NCI-H146 treated with DMSO at 0.1 percent for 48 hours (cell line): ENCODE data around the gene GPR158.

ENCODE experiments used
- DNase-seq: peaks from one replicate; lab custom pipeline; 2025; ENCODE audit not compliant: unreplicated experiment; lab: John Stamatoyannopoulos, UW

GPR158 gene

DNA sequence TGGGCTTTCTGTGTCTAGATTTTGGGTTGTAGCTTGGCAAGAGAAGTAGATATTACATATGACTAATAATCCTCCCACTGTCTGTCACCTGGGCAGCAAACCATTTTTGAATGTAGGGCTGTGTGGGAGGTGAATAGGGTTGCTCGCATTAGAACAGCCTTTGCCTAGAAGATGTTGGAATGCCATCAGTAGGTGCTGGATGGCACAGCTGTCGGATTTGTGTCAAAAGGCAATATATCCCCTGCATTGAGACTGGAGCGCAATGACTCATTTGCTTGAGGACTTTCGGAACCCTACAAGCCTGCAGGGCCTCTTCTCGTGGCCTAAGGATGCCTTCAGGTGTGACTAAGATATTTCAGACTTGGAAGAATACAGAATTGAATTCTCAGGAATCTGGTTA, 323.8 kb downstream of the GPR158 start:
- DNase-seq: no peak

DNA sequence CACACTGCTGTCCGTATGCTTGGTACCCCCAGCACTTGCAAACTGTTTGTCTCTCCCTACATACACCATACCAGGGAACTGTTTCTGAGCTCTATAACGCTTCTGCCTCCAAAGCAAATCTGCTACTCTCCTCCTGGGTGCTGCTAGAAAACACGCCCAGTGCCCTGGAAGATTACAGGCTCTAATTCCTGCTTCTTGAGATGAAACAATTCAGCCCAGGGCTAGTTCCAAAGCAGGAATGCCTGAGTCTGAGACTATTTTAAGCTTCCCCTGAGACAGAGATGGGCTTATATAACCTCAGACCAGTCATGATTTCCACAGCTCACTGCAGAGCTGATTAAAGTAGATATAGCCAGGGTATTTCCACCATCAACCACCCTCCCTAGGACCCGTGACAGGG, 327.1 kb downstream of the GPR158 start:
- no peak for DNase-seq

DNA sequence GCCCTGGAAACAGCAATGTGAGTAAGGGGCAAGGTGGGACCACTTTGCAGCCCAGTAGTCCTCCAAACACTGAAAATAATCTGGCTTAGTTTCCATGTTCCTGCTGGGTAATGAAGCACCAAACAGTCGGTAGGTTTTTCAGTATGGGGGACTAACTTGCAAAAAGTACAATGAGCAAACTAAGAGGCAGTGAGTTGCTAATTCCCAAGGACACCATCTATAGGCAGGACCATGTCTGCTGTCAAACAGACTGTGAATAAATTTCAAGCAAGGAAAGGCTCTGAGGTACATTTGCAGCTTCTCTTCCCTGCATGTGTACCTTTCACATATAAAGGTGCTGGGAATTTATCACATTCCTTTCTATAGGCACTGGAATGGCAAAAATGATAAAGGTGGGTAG, 327.7 kb downstream of the GPR158 start:
- no peak for DNase-seq

DNA sequence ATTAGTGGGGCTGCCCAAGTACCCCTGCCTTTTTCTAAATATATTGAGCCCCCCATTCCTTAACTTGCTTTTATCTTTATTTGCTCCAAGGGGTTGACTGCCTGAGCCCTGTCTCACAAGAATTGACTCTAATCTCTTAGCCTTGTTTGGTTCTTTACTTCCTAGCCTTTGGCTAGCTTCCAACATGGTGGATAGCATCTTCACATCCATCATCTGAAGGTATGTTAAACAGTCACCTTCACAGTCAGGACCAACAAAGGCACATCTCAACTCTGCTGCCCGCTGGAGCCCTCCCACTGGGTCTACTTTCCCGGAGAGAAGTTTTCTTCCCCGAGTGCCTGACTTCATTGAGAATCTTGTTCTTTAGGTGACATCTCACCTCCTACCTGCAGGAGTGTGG, 329.5 kb downstream of the GPR158 start:
- no peak for DNase-seq

DNA sequence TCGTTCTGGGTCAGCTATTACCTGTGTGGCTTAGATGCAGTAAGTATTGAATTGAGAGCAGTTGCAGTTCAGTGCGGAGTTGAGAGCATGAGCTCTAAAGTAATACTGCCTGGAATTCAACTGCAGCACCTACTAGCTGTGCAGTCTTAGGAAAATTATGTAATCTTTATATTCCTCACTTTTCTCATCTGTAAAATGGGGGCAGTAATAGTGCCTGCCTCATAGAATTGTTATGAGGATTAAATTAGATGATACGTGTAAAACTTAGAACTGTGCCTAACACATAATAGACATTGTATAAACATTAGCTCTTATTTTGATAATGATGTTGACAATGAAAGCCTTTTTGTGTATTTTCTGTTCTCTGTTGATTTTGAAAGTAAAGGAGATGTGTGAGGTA, 330.0 kb downstream of the GPR158 start:
- DNase-seq: no peak

DNA sequence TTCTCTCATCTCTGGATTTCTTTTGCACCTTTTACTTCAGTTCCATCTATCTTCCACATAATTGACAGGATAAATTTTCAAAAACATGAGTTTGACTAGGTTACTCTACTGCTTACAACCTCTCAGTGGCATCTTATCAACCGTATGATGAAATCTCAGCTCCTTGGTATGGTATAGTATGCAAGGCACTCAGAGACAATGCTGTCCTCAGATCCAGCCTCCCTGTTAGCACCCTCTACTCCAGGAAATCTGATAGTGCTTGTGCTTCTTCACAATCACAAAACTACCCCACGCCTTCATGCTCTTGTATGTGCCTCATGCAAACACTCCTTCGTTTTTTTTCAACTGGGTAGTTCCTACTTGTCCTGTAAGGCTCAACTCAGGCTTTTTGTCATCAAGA, 330.7 kb downstream of the GPR158 start:
- no peak for DNase-seq

DNA sequence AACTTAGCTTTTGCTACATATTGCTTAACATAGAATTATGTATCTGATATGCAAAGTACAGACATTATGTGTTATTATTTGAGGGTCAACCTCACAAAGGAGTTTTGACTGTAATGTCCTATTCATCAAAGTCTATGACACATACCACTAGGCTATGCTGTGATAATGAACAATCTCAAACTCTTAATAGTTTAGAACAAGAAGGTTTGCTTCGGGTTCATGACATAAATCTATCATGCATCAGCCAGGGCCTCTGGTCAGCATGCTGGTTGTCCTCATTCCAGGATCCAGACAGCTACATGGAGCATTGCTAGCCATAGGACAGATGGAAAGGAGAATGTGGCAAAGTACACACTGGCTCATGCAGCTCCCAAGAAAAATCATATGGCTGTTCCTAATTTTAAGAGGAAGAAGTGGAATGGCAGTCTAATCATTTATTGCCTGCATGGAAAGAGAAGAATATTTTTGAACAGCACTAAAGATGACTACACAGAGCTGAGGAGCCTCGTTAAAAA, 332.1 kb downstream of the GPR158 start:
- no peak for DNase-seq

DNA sequence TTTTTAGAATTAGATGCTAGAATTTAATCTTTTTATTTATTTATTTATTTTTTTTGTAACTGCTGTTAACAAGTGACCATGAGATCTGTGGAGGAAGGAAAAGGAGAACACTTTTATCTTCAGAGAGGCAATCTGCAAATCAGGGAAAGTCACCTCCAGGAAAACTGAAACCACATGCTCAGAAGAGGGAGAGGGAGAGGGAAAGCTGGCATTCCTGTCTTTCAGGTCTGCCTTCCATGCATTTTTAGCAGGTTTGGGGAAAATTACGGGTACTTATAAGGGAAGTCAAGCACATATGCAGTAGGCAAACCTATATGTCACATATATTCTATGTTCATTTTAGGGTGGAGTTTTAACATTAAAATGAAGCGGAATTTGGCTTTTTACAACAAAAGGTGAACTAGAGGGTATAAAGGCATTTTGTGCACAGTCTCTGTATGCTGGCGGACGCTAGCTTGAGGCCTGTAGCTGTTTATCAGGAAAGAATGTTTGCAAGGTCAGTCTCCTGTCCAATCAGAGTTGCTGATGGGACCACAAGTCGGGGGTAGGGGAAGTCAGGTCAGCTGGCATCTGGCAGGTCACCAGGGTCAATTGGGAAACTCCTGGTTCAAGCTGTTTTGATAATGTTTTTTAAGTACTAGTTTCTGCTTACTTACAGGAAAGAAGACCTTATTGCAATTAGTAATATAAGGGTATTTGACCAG, 333.5 kb downstream of the GPR158 start:
- DNase-seq: no peak

DNA sequence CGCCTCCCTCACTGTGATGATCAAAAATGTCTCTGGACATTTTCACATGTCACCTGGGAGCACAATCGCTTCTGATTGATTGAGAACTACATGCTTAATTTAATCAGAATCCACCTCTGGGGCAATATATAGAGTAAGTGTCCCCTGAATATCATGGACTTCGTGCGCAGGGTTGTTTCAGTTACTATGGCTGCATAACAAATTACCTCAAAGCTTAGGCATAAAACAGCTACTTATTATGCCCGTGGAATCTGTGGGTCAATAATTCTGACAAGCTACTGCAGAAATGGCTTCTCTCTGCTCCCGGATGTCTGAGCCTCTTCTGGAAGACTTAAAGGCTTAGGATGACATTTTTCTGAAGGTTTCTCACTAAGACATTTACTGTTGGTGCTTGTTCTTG, 334.4 kb downstream of the GPR158 start:
- no peak for DNase-seq

DNA sequence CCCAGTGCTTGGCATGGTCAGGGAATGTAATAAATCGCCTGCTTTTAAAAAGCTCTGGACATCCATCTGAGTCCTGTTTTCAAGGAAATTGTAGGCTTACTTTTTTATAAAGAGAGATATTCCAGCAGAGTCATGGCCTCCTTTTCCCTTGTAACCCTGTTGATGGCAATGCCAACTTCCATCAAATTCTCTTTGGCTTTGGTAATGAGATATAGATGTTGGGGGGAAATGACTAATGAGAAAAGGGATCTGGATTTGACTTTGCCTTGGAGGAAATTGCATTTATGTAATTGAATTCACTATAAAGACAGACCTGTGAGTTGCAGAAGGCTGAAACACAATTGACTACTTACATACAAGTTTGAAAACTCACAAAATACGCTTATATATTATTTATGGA, 347.5 kb downstream of the GPR158 start:
- no peak for DNase-seq

DNA sequence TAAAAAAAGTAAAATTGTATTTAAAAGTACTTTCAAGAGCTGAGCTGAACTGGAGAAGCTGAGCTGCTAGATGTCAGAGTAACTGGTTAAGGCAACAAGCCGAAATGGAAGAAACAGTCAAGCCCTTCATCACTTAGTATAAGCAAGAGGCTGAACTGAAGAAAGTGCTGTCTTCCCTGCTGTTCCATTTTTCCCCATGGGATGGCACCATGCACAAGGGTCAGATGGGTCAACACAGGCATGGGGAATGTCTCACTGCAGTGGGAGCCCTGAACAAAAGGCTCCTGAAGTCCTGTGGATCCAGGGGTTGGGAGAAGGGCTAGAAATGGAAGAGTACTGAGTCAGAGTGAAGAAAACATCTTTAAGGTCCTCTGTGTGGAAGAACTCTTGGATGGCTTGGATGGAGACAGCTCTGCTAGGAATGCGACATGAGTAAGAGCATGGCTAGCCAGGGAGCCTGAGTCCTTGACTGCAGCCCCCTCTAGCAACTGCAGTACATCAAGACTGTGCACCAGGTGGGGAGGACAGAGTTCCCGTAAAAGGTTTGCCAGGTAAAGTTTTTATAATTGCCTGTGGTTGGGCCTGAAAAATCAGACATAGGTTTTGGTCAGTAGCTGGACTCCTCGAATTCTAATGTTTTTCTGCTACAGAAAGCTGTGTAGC, 348.3 kb downstream of the GPR158 start:
- DNase-seq: no peak

DNA sequence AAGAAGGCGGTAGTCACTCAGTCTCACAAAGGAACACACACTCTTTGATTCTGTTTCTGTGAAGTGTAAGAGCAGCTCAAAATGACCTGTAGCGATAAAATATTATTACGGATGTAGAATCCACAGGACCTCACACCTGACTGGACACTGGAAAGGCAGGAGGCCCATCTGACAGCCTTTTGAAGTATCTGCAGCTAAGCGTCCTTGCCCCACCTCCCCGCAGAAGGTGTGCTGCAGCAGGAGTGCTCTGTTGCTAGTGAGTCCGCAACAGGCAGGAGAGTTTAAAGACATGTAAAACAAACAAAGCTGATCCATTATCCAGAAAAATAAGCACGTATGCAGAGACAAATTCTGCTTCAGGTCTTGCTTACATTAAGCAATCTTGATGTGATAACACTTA, 355.5 kb downstream of the GPR158 start:
- DNase-seq: no peak

DNA sequence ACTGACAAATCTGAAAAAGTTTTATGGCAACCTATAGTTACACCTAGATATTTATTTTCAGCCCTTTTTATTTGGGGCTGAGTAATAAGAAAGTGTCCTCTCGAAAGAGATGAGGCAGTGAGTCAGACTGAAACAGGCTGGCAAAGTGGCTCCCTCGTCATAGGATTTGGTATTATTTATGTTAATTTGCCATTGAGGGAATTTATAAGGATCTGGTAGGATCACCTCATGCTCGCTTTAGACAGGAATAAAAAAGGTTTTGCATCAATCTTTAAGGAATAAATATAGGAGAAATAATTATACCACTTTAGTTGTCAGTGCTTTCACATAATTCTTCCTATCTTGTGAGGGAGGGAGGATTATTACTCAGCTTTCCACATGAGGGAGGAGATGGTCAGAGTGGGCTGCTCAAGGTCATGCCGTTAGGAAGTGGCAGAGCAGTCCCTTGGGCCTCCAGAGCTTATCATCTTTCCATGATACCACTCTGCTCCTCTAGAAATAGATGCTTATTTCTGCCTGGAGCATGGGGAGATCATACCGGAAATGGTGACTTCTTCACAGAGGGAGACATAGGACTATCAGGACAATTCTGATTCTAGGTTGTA, 356.8 kb downstream of the GPR158 start:
- no peak for DNase-seq

DNA sequence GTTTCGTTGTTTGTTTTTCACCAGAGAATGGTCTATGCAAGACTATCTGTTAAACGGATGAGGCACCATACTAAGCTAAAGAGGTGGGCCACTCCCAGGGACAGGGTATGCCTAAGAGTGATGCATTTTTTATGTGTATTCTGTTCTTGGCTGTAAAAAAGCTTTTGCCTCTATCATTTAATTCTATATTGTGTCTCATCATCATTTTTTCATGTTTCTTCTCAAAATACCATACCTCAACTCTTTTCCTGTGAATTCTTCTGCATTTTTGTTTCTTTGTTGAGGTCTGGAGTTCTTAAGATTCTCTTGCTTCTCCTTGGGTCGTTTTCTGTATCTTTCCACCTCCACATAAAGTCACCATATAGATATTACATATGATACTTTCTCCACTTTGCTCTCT, 357.4 kb downstream of the GPR158 start:
- DNase-seq: no peak

DNA sequence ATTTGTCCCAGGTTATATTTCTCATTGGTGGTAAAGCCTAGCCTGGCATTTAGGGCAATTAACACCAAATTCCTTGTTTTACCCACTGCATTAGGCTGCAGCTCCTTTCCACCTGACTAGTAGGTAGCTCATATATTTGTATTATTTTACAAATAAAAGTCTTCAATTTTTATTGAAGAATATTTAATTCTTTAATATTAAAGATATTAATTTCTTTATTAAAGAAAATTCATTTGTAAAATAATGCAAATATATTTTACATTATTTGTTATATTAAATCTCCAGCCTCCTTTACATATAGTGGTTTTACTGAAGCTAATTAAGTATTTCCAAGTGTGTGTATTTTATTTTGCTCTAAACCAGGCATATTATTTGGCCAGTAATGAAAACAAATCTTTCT, 361.2 kb downstream of the GPR158 start:
- no peak for DNase-seq

DNA sequence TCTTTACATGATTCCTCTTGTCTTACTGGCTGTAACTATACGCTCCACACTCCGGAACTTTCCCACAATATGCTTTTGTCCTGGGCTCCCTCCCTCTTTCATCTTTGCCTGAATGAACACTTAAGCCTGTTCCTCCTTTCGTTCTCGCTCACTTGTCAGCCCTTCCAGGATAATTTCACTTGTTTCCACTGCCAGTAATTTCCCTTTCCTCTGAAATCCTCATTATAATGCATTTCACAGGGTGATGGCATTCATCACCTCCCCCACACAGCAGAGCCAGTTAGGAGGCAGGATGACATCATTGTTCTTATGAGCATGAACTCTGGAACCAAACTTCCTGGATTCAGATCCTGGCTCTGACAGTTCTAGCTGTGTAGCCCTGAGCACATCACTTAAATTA, 372.6 kb downstream of the GPR158 start:
- no peak for DNase-seq

DNA sequence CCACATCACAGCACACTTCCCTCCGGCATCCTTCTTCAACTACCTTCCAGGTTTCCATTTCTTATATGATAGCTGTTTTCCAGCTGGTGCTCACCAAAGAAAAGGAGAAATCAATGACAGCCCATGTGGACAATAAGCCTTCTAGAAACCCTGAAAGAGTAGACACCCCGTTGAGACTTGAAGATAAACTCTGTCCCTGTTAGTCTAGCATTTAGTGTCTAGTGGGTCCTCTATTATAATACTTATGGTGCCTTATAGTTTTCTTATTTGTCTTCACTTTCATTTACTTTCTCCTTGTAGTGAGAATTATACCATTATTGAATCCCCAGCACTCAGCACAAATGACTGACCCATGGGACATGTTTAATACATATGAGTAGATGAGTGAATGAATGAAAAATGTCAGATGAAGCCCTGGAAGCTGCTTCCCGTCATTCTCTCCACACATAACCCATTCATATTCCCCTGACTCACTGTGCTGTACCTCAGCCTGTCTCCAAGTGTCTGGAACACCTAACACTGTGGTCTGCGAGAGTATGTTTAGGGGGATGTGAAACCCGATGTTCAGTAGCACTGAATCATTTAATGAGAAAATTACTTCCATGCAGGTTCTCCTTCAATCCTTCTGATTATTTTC, 377.6 kb downstream of the GPR158 start:
- no peak for DNase-seq

DNA sequence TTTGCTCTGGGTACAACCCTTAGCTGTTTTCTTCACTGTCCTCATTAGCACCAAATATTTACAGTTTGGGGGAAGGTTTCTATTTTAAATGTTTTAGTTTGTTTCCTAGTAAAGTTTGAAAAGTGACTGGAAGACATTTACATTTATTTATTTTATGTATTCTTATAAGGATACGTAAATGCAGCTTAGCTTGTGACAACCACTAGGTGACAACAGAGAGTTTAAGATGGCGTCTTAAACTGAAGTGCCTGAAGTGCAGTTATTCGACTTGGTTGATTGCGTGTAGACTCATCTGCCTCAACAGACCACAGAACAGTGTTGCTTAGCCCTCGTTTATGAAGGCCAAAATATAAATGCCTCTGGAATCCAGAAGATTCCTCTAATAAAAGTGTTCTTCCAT, 381.1 kb downstream of the GPR158 start:
- no peak for DNase-seq

DNA sequence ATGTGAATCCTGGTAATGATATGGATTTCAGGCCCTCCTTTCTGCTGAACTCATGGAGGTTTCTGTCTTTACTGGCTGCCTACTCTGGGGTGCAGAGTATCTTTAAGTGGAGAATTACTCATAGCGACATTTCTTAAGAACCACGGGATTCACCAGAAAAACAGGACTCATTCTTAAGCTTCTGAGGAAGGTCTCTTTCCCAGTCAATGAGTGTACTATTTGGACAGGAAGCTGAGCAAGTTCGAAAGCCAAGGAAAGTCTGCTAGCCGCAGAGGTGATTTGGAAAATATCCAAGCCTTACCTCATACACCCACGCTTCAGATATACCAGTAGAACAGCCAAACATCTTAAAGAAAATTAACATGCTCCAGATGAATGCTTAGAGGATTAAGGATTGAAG, 381.7 kb downstream of the GPR158 start:
- no peak for DNase-seq

DNA sequence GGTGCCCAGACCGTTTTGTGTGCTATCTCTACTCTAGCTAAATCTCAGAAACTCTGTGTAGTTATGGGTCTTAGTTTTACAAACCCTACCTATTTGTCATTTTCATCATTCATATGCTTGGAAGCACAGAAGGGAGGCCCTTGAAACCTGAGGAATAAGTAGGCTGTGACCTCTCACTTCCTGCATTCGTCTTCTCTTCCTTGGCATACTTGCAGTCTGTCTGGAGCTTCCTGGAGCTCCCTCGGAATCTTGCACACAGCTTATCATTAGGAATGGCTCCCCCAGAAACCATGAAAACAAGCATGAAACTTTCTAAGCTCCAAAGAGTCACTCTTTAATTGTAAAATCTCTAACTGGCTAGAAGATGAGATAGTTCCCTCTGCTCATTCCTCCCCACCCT, 382.3 kb downstream of the GPR158 start:
- no peak for DNase-seq

DNA sequence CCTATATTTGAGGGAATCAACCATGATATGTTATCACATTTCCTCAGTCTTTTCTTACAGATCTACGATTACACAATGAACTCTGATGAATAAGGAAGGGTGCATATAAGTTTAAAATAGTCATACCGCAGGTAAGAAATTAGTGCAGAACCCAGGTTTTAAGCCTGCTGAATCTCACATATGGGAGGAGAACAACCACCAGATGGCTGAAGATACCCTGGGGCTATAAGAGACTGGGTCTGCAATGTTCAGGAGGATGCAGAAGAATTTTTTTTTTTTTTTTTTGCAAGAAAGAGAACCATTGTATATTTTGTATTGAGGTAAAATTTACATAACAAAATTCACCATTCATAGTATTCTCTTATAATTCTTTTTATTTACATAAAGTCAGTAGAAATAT, 387.0 kb downstream of the GPR158 start:
- DNase-seq: peak; percentile 11

DNA sequence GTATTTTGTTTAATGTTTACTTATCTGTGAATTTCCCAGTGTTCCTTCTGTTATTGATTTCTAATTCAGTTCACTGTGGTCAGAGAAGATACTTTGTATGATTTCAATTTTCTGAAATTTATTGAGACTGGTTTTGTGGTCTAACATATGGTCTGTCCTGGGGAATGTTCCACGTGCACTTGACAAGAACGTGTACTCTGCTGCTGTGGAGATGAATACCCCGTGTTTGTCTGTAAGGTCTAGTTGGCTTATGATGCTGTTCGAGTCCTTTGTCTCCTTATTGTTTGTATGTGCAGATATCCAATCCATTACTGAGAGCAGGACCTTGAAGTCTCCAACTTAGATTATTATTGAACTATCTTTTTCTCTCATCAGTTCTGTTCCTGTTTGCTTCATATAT, 387.7 kb downstream of the GPR158 start:
- no peak for DNase-seq
